H1 (cell line): Measurements from ENCODE around the gene EHBP1. TPM values are rescaled to one million over a fixed set of nuclear protein-coding genes. Genes with fewer than 3 reads are reported as not detected.

Experiments
- POLR2A ChIP-seq, 2 experiments: IDR thresholded peaks; 1 replicate in 1 of 2; 2 replicates in 1 of 2; pipeline ENCODE4 v1.6.1; 2011; ENCODE audit warnings: low read depth in 2 of 2, low read length in 2 of 2, mild to moderate bottlenecking in 2 of 2; ENCODE audit errors: control extremely low read depth in 1 of 2
- RFX5 ChIP-seq: IDR thresholded peaks from 2 replicates; pipeline ENCODE4 v1.6.1; 2011; ENCODE audit warnings: low read depth, low read length, improper control_type of control experiment, borderline replicate concordance
- SIX5 ChIP-seq: IDR thresholded peaks from 2 replicates; pipeline ENCODE4 v1.6.1; 2011; ENCODE audit warnings: mild to moderate bottlenecking, low read depth, low read length
- polyA plus RNA-seq, 7 experiments: library from polyadenylated mRNA; depleted of rRNA in 3 of 7; stranded (reverse) in 5 of 7; unstranded in 2 of 7; fragments of >200 nt in 5 of 7; fragments of 200-250 nt in 2 of 7; gene quantifications; 1 replicate in 5 of 7; 2 replicates in 1 of 7; 4 replicates in 1 of 7; pipeline versions ENCODE4 v1.2.1 to v1.2.3, GENCODE V29; 2011 to 2013; ENCODE audit warnings: missing spikeins in 2 of 7, mixed read lengths in 2 of 7
- total RNA-seq: library from RNA; stranded (reverse); fragmentation: NEBNext Ultra II Directional; extraction: Animal tissue kit (Norgen Biotek cat#: 25700); gene quantifications from 2 replicates; pipeline ENCODE4 v1.2.1, GENCODE V29; 2021

Gene EHBP1
- total and polyA plus RNA-seq, 2 of the 8 experiments (the other 6 are each of a cell fraction or from before 2014, with no cell fraction given) = 12.0 to 64.1 TPM

GRCh38 chr2:62944362-62944761, 238.8 kb downstream of the EHBP1 start (continued):
- no peak for TF ChIP-seq SIX5
- no peak for TF ChIP-seq RFX5
- TF ChIP-seq POLR2A (IDR thresholded peaks at IDR 0.05; ENCODE audit: control extremely low read depth in 1 of 2, low read depth in 2 of 2, low read length in 2 of 2) = no peak
